ENCODE data around the gene THOC6.
"Not testable (repeated sequence)": the region's sequence is repeated elsewhere in the genome, so short reads cannot be mapped to it uniquely, and the experiment has no call there.

The THOC6 gene

DNA sequence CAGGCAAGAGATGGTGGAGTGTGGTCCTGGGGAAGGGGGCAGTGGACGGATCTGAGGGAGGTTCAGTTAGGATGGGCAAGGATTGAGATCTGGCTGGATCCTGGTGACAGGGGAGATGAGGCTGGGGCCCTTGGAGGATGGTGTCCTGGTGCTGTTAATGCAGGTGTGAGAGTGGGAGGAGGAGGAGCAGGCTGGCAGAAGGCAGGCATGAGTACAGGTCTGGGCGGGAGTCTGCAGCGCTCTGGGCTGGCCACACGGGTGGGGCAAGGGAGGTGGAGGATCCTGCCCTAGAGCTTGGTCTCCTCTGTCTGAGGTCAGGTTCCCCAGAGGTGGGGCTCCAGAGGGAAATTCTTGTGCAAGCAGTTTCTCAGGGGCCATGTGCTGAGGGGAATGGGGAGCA is 48.3 kb downstream of the THOC6 start:
- not testable (repeated sequence) for DNase-seq (ENCODE audit: low spot score)

DNA sequence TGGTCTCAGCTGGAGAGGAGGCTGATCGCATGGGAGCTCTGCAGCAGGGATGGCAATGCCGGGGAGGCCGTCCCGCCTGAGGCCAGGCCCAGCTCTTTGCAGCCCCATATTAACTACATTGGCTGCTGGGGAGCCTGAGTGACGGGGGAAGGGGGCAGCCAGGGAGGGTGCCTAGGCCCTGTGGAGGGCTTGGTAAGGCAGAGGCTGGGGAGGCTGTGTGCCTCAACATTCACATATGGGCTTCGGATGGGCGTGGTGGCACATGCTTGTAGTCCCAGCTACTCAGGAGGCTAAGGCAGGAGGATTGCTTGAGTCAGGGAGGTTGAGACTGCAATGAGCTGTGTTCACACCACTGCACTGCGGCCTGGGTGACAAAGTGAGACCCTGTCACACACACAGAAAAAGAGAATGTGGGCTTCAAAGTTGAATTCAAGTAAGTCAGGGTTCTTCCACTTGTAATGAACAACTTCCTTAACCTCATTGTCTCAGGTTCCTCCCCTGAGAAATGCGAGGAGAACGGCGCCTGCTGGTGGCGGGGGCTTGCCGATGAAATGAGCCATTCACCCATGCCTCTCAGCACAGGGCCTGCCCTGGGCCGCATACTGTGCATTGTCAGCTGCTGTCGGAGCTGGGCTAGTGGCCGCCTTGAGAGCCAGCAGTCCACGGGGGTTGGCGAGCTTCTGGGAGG is 48.9 kb downstream of the THOC6 start:
- DNase-seq (ENCODE audit: low spot score): not testable (repeated sequence)

GRCh38 chr16:3073448-3073847 is 49.6 kb downstream of the THOC6 start:
- DNase-seq (ENCODE audit: low spot score): no peak

GRCh38 chr16:3074860-3075522 is 51.2 kb downstream of the THOC6 start:
- no peak for DNase-seq (ENCODE audit: low spot score)

DNA sequence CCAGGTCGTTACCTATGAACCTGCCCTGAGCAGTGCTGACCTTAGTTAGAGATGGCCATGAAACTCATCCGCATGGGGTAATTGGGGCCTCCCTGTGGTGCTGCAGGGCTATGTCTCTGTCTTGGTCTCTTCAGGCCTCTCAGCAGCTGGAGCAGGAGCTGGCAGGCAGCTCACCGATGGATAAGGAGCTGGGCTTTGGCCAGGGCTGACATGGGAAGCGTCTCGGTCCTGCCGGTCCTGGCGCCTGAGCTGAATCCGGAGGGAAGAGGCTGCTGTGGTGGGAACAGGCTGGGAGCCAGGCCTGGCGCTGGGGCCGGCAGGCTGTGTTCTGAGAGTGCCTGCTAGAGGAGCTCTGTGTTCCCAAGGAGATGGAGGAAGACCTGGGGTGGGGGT is 51.7 kb downstream of the THOC6 start:
- no peak for DNase-seq (ENCODE audit: low spot score)

DNA sequence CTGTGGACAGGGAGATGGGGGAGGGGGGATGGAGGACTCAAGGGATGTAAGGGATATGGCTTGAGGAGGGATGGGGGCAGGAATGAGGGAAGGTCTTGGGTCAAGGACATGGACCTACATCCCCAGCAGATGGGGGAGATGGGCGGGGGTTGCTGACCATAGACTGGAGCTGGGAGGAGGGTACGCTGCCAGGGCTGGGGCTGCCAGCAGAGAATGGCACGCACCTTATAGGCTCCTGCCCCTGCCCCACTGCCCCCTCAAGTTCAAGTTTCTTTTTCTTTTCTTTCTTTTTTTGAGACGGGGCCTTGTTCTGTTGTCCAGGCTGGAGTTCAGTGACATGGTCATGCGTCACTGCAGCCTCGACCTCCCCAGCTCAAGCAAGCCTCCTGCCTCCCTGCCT is 52.1 kb downstream of the THOC6 start:
- DNase-seq (ENCODE audit: low spot score): not testable (repeated sequence)

GRCh38 chr16:3076577-3076976 is 52.7 kb downstream of the THOC6 start:
- no peak for DNase-seq (ENCODE audit: low spot score)

Data from AG08396 (cell line).